Smooth muscle cell (in vitro differentiated cells): ENCODE data around the gene MTUS2. TPM values are rescaled to one million over a fixed set of nuclear protein-coding genes. Genes with fewer than 3 reads are reported as not detected.

Experiments used
- DNase-seq: peaks from one replicate; lab custom pipeline; 2025; ENCODE audit not compliant: unreplicated experiment; lab: John Stamatoyannopoulos, UW
- H2AFZ ChIP-seq: fragments of 200-600 bp; sonication (generic); 2 replicates; pipeline ENCODE4 v1.6.0; 2016; ENCODE audit warnings: antibody characterized with exemption, low read depth, mild to moderate bottlenecking
- H3F3A ChIP-seq: fragments of 200-600 bp; sonication (generic); 2 replicates; pipeline ENCODE4 v1.6.0; 2017; ENCODE audit warnings: antibody characterized with exemption, low read depth
- H3K27ac ChIP-seq: fragments of 200-600 bp; sonication (generic); 2 replicates; pipeline ENCODE4 v1.5.1; 2016; ENCODE audit warnings: low read depth, mild to moderate bottlenecking
- H3K27me3 ChIP-seq: fragments of 200-600 bp; sonication (generic); 2 replicates; pipeline ENCODE4 v1.6.1; 2016; ENCODE audit warnings: low read depth, mild to moderate bottlenecking
- H3K36me3 ChIP-seq: fragments of 200-600 bp; sonication (generic); 2 replicates; pipeline ENCODE4 v1.5.1; 2016; ENCODE audit warnings: low read depth
- H3K4me1 ChIP-seq: fragments of 200-600 bp; sonication (generic); 2 replicates; pipeline ENCODE4 v1.5.1; 2016; ENCODE audit warnings: low read depth
- H3K4me2 ChIP-seq: fragments of 200-600 bp; sonication (generic); 2 replicates; pipeline ENCODE4 v1.6.0; 2016; ENCODE audit warnings: mild to moderate bottlenecking
- H3K4me3 ChIP-seq: fragments of 200-600 bp; sonication (generic); 2 replicates; pipeline ENCODE4 v1.5.1; 2016; ENCODE audit warnings: mild to moderate bottlenecking
- H3K79me2 ChIP-seq: fragments of 200-600 bp; sonication (generic); 2 replicates; pipeline ENCODE4 v1.6.0; 2016; ENCODE audit warnings: low read depth, mild to moderate bottlenecking
- H3K9ac ChIP-seq: fragments of 200-600 bp; sonication (generic); 2 replicates; pipeline ENCODE4 v1.6.0; 2016; ENCODE audit warnings: low read depth
- H3K9me3 ChIP-seq: fragments of 200-600 bp; sonication (generic); replicated peaks from 2 replicates; pipeline ENCODE4 v1.5.1; 2016; ENCODE audit warnings: low read depth
- H4K20me1 ChIP-seq: fragments of 200-600 bp; sonication (generic); 2 replicates; pipeline ENCODE4 v1.6.0; 2016; ENCODE audit warnings: low read depth
- WGBS: methylation state at CpG from one replicate; pipeline ENCODE4 v1.1.7; 2016; ENCODE audit warnings: low lambda C conversion rate; 5-methylcytosine and 5-hydroxymethylcytosine counted together
- polyA plus RNA-seq: library from polyadenylated mRNA; unstranded; fragments of >200 nt; fragmentation: Nextera tagmentation; extraction: Ambion mirVana; gene quantifications from 2 replicates; pipeline ENCODE4 v1.2.1, GENCODE V29; 2016
- total RNA-seq: library from RNA; depleted of rRNA; stranded (reverse); fragments of >200 nt; gene quantifications from 2 replicates; pipeline ENCODE4 v1.2.3, GENCODE V29; 2014
- TF ChIP-seq, protein P1 (sequence below): fragments of 200-600 bp; sonication (generic); IDR thresholded peaks from 2 replicates; pipeline ENCODE4 v1.5.1; 2017; ENCODE audit warnings: borderline replicate concordance, mild to moderate bottlenecking, antibody characterized with exemption; ENCODE audit not compliant: insufficient read depth, poor library complexity, severe bottlenecking

Gene MTUS2
- total and polyA plus RNA-seq, 2 experiments from 2014 or later, result 0.06 to 0.63 TPM

DNA sequence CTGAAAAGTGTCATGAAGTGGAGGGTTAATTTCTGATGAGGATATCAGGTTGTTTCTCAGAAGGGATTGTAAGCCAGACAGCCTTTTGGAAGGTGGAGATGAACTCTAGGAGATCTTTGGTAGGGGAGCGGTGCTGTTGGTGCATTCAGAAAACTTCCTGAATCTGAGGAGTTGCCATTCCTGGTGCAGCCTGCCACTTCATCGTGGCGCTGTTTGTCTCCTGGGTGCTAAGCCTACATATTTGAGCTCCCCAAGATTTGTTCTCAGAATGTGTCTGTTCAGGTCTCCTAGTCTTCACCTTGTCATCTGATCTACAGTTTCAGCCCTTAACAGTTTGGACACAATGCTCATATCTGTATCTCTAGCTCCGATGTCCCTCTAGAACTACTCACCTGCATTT is 285.6 kb downstream of the MTUS2 start:
- no peak overlapping the region for H3K9ac ChIP-seq
- H4K20me1 ChIP-seq, result no peaks in the 10 kb centered on the region
- no peak overlapping the region for H3K4me2 ChIP-seq
- H2AFZ ChIP-seq, result no peak overlapping the region
- no peaks in the 10 kb centered on the region for H3F3A ChIP-seq
- H3K36me3 ChIP-seq, result no peaks in the 10 kb centered on the region
- no peak overlapping the region for H3K4me3 ChIP-seq
- DNase-seq, result no peak
- TF ChIP-seq, protein P1, sequence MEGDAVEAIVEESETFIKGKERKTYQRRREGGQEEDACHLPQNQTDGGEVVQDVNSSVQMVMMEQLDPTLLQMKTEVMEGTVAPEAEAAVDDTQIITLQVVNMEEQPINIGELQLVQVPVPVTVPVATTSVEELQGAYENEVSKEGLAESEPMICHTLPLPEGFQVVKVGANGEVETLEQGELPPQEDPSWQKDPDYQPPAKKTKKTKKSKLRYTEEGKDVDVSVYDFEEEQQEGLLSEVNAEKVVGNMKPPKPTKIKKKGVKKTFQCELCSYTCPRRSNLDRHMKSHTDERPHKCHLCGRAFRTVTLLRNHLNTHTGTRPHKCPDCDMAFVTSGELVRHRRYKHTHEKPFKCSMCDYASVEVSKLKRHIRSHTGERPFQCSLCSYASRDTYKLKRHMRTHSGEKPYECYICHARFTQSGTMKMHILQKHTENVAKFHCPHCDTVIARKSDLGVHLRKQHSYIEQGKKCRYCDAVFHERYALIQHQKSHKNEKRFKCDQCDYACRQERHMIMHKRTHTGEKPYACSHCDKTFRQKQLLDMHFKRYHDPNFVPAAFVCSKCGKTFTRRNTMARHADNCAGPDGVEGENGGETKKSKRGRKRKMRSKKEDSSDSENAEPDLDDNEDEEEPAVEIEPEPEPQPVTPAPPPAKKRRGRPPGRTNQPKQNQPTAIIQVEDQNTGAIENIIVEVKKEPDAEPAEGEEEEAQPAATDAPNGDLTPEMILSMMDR, result peak; percentile 12
- H3K9me3 ChIP-seq, result no peaks in the 10 kb centered on the region
- no peaks in the 10 kb centered on the region for H3K79me2 ChIP-seq
- no peak overlapping the region for H3K27ac ChIP-seq
- no peaks in the 10 kb centered on the region for H3K4me1 ChIP-seq
- H3K27me3 ChIP-seq, result no peaks in the 10 kb centered on the region
- WGBS, result 57% methylated on average over 4 of the region's 4 CpGs

GRCh38 chr13:29106651-29107050 is 286.5 kb downstream of the MTUS2 start:
- TF ChIP-seq, protein P1, result no peak
- Histone ChIP-seq H2AFZ (no peak overlapping the region), H3K4me2 (no peak overlapping the region), H3K4me3 (no peak overlapping the region), H3K4me1 (no peaks in the 10 kb centered on the region), H4K20me1 (no peaks in the 10 kb centered on the region), H3K36me3 (no peaks in the 10 kb centered on the region), H3K27ac (no peak overlapping the region), H3K9ac (no peak overlapping the region), H3F3A (no peaks in the 10 kb centered on the region), H3K9me3 (no peaks in the 10 kb centered on the region), H3K27me3 (no peaks in the 10 kb centered on the region), H3K79me2 (no peaks in the 10 kb centered on the region)
- no peak for DNase-seq
- 70% methylated on average over 1 of the region's 1 CpG for WGBS

- Histone ChIP-seq H3K4me1 (no peaks in the 10 kb centered on the region), H3F3A (no peaks in the 10 kb centered on the region), H3K9me3 (no peaks in the 10 kb centered on the region), H4K20me1 (no peaks in the 10 kb centered on the region), H3K79me2 (no peaks in the 10 kb centered on the region), H2AFZ (no peak overlapping the region), H3K4me2 (no peak overlapping the region), H3K27ac (no peak overlapping the region), H3K36me3 (no peaks in the 10 kb centered on the region), H3K27me3 (no peaks in the 10 kb centered on the region), H3K9ac (no peak overlapping the region), H3K4me3 (no peak overlapping the region)
- 79% methylated on average over 4 of the region's 4 CpGs for WGBS
- TF ChIP-seq, protein P1, result no peak
- DNase-seq, result no peak
Observed at GRCh38 chr13:29108068-29108786, 288.1 kb downstream of the MTUS2 start.

DNA sequence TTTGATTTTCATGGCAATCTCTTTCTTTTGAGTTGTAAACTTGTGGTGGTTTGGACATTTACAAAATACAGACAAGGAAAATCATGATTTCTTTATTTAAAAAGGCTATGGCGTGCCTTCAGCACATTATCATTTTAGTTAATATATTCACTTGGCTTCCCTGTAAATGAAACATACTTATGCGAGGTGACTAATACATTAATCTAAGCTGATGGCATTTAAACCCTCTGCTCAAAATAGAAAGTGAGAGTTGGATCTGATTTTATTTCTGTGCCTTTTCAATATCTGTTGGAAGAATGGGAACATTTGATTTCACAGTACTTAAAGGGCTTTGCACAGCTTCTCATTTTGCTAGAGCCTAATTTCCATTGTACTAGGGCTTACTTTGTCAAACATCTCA is 289.8 kb downstream of the MTUS2 start:
- DNase-seq, result no peak
- no peaks in the 10 kb centered on the region for H3F3A ChIP-seq
- TF ChIP-seq, protein P1, result no peak
- H3K9ac ChIP-seq, result no peak overlapping the region
- no peaks in the 10 kb centered on the region for H4K20me1 ChIP-seq
- H3K4me3 ChIP-seq, result no peak overlapping the region
- H3K36me3 ChIP-seq, result no peaks in the 10 kb centered on the region
- no peak overlapping the region for H3K27ac ChIP-seq
- H3K4me2 ChIP-seq, result no peak overlapping the region
- no peak overlapping the region for H2AFZ ChIP-seq
- H3K4me1 ChIP-seq, result no peaks in the 10 kb centered on the region
- 84% methylated on average over 2 of the region's 2 CpGs for WGBS
- no peaks in the 10 kb centered on the region for H3K27me3 ChIP-seq
- no peaks in the 10 kb centered on the region for H3K9me3 ChIP-seq
- no peaks in the 10 kb centered on the region for H3K79me2 ChIP-seq
